Measurements from ENCODE around the gene SPTLC3. TPM values are rescaled to one million over a fixed set of nuclear protein-coding genes. Genes with fewer than 3 reads are reported as not detected.
A peak's percentile ranks its signal among the peaks of the same experiment; 100 is the strongest.

The SPTLC3 gene
- total and polyA plus RNA-seq, 2 of the 13 experiments (the other 11 are each of a cell fraction or from before 2014, with no cell fraction given), result 20.5 to 95.6 TPM

GRCh38 chr20:12977328-12978125 lies 31.2 kb upstream of the SPTLC3 start (continued):
- TF ChIP-seq HDAC1 (CRISPR knock-in tag; IDR thresholded peaks at IDR 0.05), result peak; percentile 82
- no peak; the same call in 1 of the 2 replicates for TF ChIP-seq ZNF280D (CRISPR knock-in tag; IDR thresholded peaks at IDR 0.05)
- no peak for TF ChIP-seq MBNL3 (CRISPR knock-in tag; conservative IDR thresholded peaks at IDR 0.05)
- peak; percentile 58; the same call in 1 of the 2 replicates for TF ChIP-seq RNF219 (CRISPR knock-in tag; IDR thresholded peaks at IDR 0.05)
- no peak for TF ChIP-seq ZNF205 (CRISPR knock-in tag; IDR thresholded peaks at IDR 0.05)
- TF ChIP-seq ZNF747 (CRISPR knock-in tag; IDR thresholded peaks at IDR 0.05; ENCODE audit: borderline replicate concordance), result no peak
- no peak for TF ChIP-seq ZNF124 (CRISPR knock-in tag; IDR thresholded peaks at IDR 0.05)
- 0 out of 2 replicates have a peak, but pooled peaks have one; percentile 19 for TF ChIP-seq CC2D1A (CRISPR knock-in tag; IDR thresholded peaks at IDR 0.05)
- TF ChIP-seq SMYD3 (CRISPR knock-in tag; IDR thresholded peaks at IDR 0.05), result no peak
- 0 out of 2 replicates have a peak, but pooled peaks have one; percentile 13 for TF ChIP-seq ZNF772 (CRISPR knock-in tag; IDR thresholded peaks at IDR 0.05)
- TF ChIP-seq ZNF343 (CRISPR knock-in tag; IDR thresholded peaks at IDR 0.05), result no peak
- TF ChIP-seq SNRNP70 (IDR thresholded peaks at IDR 0.05; ENCODE audit: low read depth, low read length), result no peak
- peak; percentile 99 for TF ChIP-seq ELF3 (CRISPR knock-in tag; IDR thresholded peaks at IDR 0.05)
- TF ChIP-seq ATF4 (CRISPR knock-in tag; IDR thresholded peaks at IDR 0.05), result peak in 1 of 2 experiments; percentile 30; a peak in 1 of 4 replicates
- TF ChIP-seq, protein P1, sequence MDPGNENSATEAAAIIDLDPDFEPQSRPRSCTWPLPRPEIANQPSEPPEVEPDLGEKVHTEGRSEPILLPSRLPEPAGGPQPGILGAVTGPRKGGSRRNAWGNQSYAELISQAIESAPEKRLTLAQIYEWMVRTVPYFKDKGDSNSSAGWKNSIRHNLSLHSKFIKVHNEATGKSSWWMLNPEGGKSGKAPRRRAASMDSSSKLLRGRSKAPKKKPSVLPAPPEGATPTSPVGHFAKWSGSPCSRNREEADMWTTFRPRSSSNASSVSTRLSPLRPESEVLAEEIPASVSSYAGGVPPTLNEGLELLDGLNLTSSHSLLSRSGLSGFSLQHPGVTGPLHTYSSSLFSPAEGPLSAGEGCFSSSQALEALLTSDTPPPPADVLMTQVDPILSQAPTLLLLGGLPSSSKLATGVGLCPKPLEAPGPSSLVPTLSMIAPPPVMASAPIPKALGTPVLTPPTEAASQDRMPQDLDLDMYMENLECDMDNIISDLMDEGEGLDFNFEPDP (CRISPR knock-in tag; conservative IDR thresholded peaks at IDR 0.05), result 0 out of 2 replicates have a peak, but pooled peaks have one; percentile 82
- TF ChIP-seq RBAK (CRISPR knock-in tag; IDR thresholded peaks at IDR 0.05), result no peak
- TF ChIP-seq MLLT10 (CRISPR knock-in tag; IDR thresholded peaks at IDR 0.05), result no peak
- TF ChIP-seq FOXO1 (CRISPR knock-in tag; IDR thresholded peaks at IDR 0.05), result peak; percentile 78; the same call in 1 of the 2 replicates
- peak; percentile 83 for TF ChIP-seq TCF7 (IDR thresholded peaks at IDR 0.05; ENCODE audit: low read depth)
- 0 out of 2 replicates have a peak, but pooled peaks have one; percentile 21 for TF ChIP-seq IKZF5 (CRISPR knock-in tag; IDR thresholded peaks at IDR 0.05)
- TF ChIP-seq ZFP36 (IDR thresholded peaks at IDR 0.05; ENCODE audit: borderline replicate concordance, low read depth, low read length, partially characterized antibody), result no peak
